GM23338 (cell line): Measurements from ENCODE around the gene PPFIBP1. TPM values are rescaled to one million over a fixed set of nuclear protein-coding genes. Genes with fewer than 3 reads are reported as not detected.

Experiments
- ATAC-seq: fragments of 200-7000 bp; cut with Tn5 transposase; 3 replicates; pipeline ENCODE4 v1.9.1; 2020
- DNase-seq: peaks from one replicate; pipeline ENCODE4 v3.0.0-alpha.2; 2015; ENCODE audit warnings: low spot score
- H2AFZ ChIP-seq: fragments of 200-600 bp; sonication (generic); 2 replicates; pipeline ENCODE4 v1.8.0; 2016; ENCODE audit warnings: antibody characterized with exemption, mild to moderate bottlenecking, moderate library complexity
- H3F3A ChIP-seq: fragments of 200-600 bp; sonication (generic); replicated peaks from 2 replicates; pipeline ENCODE4 v1.8.0; 2017; ENCODE audit warnings: antibody characterized with exemption, mixed run types, low read depth
- H3K27ac ChIP-seq: fragments of 200-600 bp; sonication (generic); 2 replicates; pipeline ENCODE4 v1.6.1; 2016; ENCODE audit warnings: low read depth
- H3K27me3 ChIP-seq: fragments of 200-600 bp; sonication (generic); 2 replicates; pipeline ENCODE4 v1.8.0; 2016; ENCODE audit warnings: mild to moderate bottlenecking, mixed run types, moderate library complexity; ENCODE audit not compliant: insufficient read depth
- H3K36me3 ChIP-seq: fragments of 200-600 bp; sonication (generic); 2 replicates; pipeline ENCODE4 v1.8.0; 2016; ENCODE audit warnings: mild to moderate bottlenecking; ENCODE audit not compliant: insufficient read depth
- H3K4me1 ChIP-seq: fragments of 200-600 bp; sonication (generic); 2 replicates; pipeline ENCODE4 v1.8.0; 2016; ENCODE audit warnings: mild to moderate bottlenecking, moderate library complexity; ENCODE audit not compliant: insufficient read depth
- H3K4me2 ChIP-seq: fragments of 200-600 bp; sonication (generic); 2 replicates; pipeline ENCODE4 v1.7.1; 2017; ENCODE audit warnings: mixed run types
- H3K4me3 ChIP-seq: fragments of 200-600 bp; sonication (generic); 2 replicates; pipeline ENCODE4 v1.6.1; 2016; ENCODE audit warnings: mixed run types
- H3K79me2 ChIP-seq: fragments of 200-600 bp; sonication (generic); replicated peaks from 2 replicates; pipeline ENCODE4 v1.8.0; 2017; ENCODE audit warnings: mild to moderate bottlenecking; ENCODE audit not compliant: insufficient read depth
- H3K9me2 ChIP-seq: fragments of 200-600 bp; sonication (generic); 2 replicates; pipeline ENCODE4 v1.8.0; 2017; ENCODE audit not compliant: insufficient read depth
- H4K20me1 ChIP-seq: fragments of 200-600 bp; sonication (generic); replicated peaks from 2 replicates; pipeline ENCODE4 v1.8.0; 2017; ENCODE audit warnings: mild to moderate bottlenecking; ENCODE audit not compliant: insufficient read depth
- H3K27ac Mint-ChIP-seq: 2 replicates; pipeline ENCODE4 v1.8.0; 2020; ENCODE audit warnings: inconsistent platforms, mild to moderate bottlenecking, moderate library complexity, mixed read lengths
- H3K27me3 Mint-ChIP-seq: 3 replicates; pipeline ENCODE4 v1.8.0; 2022; ENCODE audit warnings: low read depth, mild to moderate bottlenecking, moderate library complexity, mixed read lengths, inconsistent platforms; ENCODE audit not compliant: insufficient read depth, poor library complexity
- H3K36me3 Mint-ChIP-seq: 3 replicates; pipeline ENCODE4 v1.8.0; 2021; ENCODE audit warnings: low read depth, mild to moderate bottlenecking, inconsistent platforms, moderate library complexity, mixed read lengths
- H3K4me1 Mint-ChIP-seq: 3 replicates; pipeline ENCODE4 v1.8.0; 2020; ENCODE audit warnings: mild to moderate bottlenecking, inconsistent platforms, mixed read lengths
- H3K4me3 Mint-ChIP-seq: 3 replicates; pipeline ENCODE4 v1.8.0; 2021; ENCODE audit warnings: moderate library complexity, mild to moderate bottlenecking, inconsistent platforms, mixed read lengths
- H3K9me3 Mint-ChIP-seq: 3 replicates; pipeline ENCODE4 v1.8.0; 2020; ENCODE audit warnings: moderate library complexity, mild to moderate bottlenecking, inconsistent platforms, mixed read lengths
- CREB1 ChIP-seq: fragments of 250-450 bp; sonication (Bioruptor Pico); IDR thresholded peaks from 2 replicates; pipeline ENCODE4 v1.5.0; 2020; ENCODE audit warnings: low read depth, mild to moderate bottlenecking, moderate library complexity
- EZH2 ChIP-seq: fragments of 200-600 bp; sonication (generic); IDR thresholded peaks from one replicate; pipeline ENCODE4 v1.8.0; 2017; ENCODE audit warnings: antibody characterized with exemption, mild to moderate bottlenecking, low read depth; ENCODE audit not compliant: unreplicated experiment
- EZH2phosphoT487 ChIP-seq: fragments of 200-600 bp; sonication (generic); IDR thresholded peaks from one replicate; pipeline ENCODE4 v1.8.1; 2018; ENCODE audit warnings: antibody characterized with exemption; ENCODE audit not compliant: unreplicated experiment
- JUNB ChIP-seq: IDR thresholded peaks from one replicate; pipeline ENCODE4 v1.6.1; 2016; ENCODE audit warnings: antibody characterized with exemption; ENCODE audit not compliant: unreplicated experiment
- NANOG ChIP-seq: IDR thresholded peaks from 2 replicates; pipeline ENCODE4 v1.6.1; 2016; ENCODE audit warnings: antibody characterized with exemption, borderline replicate concordance
- POLR2AphosphoS5 ChIP-seq: IDR thresholded peaks from 2 replicates; pipeline ENCODE4 v1.6.1; 2016; ENCODE audit warnings: antibody characterized with exemption, low read depth
- STAT1 ChIP-seq: IDR thresholded peaks from one replicate; pipeline ENCODE4 v1.6.1; 2016; ENCODE audit warnings: antibody characterized with exemption; ENCODE audit not compliant: unreplicated experiment
- ZNF114 ChIP-seq: fragments of 250-450 bp; sonication (Bioruptor Pico); IDR thresholded peaks from 2 replicates; pipeline ENCODE4 v1.5.0; 2020; ENCODE audit warnings: mild to moderate bottlenecking, moderate library complexity
- ZNF331 ChIP-seq: fragments of 250-450 bp; sonication (Bioruptor Pico); IDR thresholded peaks from 2 replicates; pipeline ENCODE4 v1.5.0; 2020; ENCODE audit warnings: low read depth, mild to moderate bottlenecking, moderate library complexity
- polyA plus RNA-seq: library from polyadenylated mRNA; unstranded; fragments of >200 nt; fragmentation: Nextera tagmentation; extraction: Ambion mirVana; gene quantifications from 2 replicates; pipeline ENCODE4 v1.2.1, GENCODE V29; 2016
- total RNA-seq: library from RNA; depleted of rRNA; stranded (reverse); fragments of >200 nt; shearing (Covaris generic); gene quantifications from 2 replicates; pipeline ENCODE4 v1.2.3, GENCODE V29; 2014
- TF ChIP-seq, protein P1 (sequence below), 2 experiments: fragments of 200-600 bp in 1 of 2; sonication (generic) in 1 of 2; conservative IDR thresholded peaks; 2 replicates each; pipeline versions ENCODE4 v1.5.1 to v1.6.1; 2016 to 2017; ENCODE audit warnings: antibody characterized with exemption in 2 of 2, low read depth in 2 of 2, mild to moderate bottlenecking in 2 of 2, moderate library complexity in 1 of 2
- TF ChIP-seq, protein P2 (sequence below): IDR thresholded peaks from 2 replicates; pipeline ENCODE4 v1.6.1; 2016; ENCODE audit warnings: antibody characterized with exemption
- TF ChIP-seq, protein P3 (sequence below): fragments of 250-450 bp; sonication (Bioruptor Pico); IDR thresholded peaks from 2 replicates; pipeline ENCODE4 v1.5.0; 2020; ENCODE audit warnings: mild to moderate bottlenecking, moderate library complexity
- TF ChIP-seq, protein P4 (sequence below): IDR thresholded peaks from one replicate; pipeline ENCODE4 v1.6.1; 2018; ENCODE audit warnings: antibody characterized with exemption; ENCODE audit not compliant: unreplicated experiment

PPFIBP1 gene
- total and polyA plus RNA-seq, 2 experiments from 2014 or later, result 33.2 to 41.9 TPM

DNA sequence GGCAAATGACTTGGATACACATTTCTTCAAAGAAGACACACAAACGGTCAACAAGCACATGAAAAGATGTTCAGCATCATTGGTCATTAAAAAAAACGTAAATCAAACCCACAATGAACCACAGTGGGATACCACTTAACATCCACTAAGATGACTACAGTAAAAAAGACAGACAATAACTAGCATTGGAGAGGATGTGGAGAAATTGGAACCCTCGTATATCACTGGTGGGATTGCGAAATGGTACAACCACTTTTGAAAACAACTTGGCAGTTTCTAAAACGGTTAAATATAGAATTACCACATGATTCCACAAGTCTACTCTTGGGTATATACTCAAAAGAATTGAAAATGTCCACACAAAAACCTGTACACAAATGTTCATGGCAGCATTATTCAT, 25.2 kb upstream of the PPFIBP1 start:
- Histone ChIP-seq H3K36me3 (no peaks in the 10 kb centered on the region), H3F3A (no peaks in the 10 kb centered on the region), H3K4me2 (no peak overlapping the region), H3K9me2 (no peaks in the 10 kb centered on the region), H3K4me1 (no peaks in the 10 kb centered on the region), H3K79me2 (no peaks in the 10 kb centered on the region), H3K27me3 (no peaks in the 10 kb centered on the region), H3K4me3 (no peak overlapping the region), H2AFZ (no peak overlapping the region), H3K27ac (no peak overlapping the region), H4K20me1 (no peaks in the 10 kb centered on the region)
- H3K36me3 Mint-ChIP-seq, result no peaks in the 10 kb centered on the region
- ATAC-seq (no peak), DNase-seq (no peak)
- no peaks in the 10 kb centered on the region for H3K9me3 Mint-ChIP-seq
- H3K27me3 Mint-ChIP-seq, result no peaks in the 10 kb centered on the region
- no peak overlapping the region for H3K27ac Mint-ChIP-seq
- TF ChIP-seq EZH2 (no peak), JUNB (no peak), POLR2AphosphoS5 (no peak), EZH2phosphoT487 (no peak), ZNF331 (no peak), CREB1 (CRISPR knock-in tag) (no peak), ZNF114 (CRISPR knock-in tag) (no peak), NANOG (no peak), STAT1 (no peak)
- TF ChIP-seq, protein P1, sequence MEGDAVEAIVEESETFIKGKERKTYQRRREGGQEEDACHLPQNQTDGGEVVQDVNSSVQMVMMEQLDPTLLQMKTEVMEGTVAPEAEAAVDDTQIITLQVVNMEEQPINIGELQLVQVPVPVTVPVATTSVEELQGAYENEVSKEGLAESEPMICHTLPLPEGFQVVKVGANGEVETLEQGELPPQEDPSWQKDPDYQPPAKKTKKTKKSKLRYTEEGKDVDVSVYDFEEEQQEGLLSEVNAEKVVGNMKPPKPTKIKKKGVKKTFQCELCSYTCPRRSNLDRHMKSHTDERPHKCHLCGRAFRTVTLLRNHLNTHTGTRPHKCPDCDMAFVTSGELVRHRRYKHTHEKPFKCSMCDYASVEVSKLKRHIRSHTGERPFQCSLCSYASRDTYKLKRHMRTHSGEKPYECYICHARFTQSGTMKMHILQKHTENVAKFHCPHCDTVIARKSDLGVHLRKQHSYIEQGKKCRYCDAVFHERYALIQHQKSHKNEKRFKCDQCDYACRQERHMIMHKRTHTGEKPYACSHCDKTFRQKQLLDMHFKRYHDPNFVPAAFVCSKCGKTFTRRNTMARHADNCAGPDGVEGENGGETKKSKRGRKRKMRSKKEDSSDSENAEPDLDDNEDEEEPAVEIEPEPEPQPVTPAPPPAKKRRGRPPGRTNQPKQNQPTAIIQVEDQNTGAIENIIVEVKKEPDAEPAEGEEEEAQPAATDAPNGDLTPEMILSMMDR (conservative IDR thresholded peaks at IDR 0.05; ENCODE audit: low read depth in 2 of 2), result no peak
- TF ChIP-seq, protein P2, sequence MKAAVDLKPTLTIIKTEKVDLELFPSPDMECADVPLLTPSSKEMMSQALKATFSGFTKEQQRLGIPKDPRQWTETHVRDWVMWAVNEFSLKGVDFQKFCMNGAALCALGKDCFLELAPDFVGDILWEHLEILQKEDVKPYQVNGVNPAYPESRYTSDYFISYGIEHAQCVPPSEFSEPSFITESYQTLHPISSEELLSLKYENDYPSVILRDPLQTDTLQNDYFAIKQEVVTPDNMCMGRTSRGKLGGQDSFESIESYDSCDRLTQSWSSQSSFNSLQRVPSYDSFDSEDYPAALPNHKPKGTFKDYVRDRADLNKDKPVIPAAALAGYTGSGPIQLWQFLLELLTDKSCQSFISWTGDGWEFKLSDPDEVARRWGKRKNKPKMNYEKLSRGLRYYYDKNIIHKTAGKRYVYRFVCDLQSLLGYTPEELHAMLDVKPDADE, result no peak
- TF ChIP-seq, protein P3, sequence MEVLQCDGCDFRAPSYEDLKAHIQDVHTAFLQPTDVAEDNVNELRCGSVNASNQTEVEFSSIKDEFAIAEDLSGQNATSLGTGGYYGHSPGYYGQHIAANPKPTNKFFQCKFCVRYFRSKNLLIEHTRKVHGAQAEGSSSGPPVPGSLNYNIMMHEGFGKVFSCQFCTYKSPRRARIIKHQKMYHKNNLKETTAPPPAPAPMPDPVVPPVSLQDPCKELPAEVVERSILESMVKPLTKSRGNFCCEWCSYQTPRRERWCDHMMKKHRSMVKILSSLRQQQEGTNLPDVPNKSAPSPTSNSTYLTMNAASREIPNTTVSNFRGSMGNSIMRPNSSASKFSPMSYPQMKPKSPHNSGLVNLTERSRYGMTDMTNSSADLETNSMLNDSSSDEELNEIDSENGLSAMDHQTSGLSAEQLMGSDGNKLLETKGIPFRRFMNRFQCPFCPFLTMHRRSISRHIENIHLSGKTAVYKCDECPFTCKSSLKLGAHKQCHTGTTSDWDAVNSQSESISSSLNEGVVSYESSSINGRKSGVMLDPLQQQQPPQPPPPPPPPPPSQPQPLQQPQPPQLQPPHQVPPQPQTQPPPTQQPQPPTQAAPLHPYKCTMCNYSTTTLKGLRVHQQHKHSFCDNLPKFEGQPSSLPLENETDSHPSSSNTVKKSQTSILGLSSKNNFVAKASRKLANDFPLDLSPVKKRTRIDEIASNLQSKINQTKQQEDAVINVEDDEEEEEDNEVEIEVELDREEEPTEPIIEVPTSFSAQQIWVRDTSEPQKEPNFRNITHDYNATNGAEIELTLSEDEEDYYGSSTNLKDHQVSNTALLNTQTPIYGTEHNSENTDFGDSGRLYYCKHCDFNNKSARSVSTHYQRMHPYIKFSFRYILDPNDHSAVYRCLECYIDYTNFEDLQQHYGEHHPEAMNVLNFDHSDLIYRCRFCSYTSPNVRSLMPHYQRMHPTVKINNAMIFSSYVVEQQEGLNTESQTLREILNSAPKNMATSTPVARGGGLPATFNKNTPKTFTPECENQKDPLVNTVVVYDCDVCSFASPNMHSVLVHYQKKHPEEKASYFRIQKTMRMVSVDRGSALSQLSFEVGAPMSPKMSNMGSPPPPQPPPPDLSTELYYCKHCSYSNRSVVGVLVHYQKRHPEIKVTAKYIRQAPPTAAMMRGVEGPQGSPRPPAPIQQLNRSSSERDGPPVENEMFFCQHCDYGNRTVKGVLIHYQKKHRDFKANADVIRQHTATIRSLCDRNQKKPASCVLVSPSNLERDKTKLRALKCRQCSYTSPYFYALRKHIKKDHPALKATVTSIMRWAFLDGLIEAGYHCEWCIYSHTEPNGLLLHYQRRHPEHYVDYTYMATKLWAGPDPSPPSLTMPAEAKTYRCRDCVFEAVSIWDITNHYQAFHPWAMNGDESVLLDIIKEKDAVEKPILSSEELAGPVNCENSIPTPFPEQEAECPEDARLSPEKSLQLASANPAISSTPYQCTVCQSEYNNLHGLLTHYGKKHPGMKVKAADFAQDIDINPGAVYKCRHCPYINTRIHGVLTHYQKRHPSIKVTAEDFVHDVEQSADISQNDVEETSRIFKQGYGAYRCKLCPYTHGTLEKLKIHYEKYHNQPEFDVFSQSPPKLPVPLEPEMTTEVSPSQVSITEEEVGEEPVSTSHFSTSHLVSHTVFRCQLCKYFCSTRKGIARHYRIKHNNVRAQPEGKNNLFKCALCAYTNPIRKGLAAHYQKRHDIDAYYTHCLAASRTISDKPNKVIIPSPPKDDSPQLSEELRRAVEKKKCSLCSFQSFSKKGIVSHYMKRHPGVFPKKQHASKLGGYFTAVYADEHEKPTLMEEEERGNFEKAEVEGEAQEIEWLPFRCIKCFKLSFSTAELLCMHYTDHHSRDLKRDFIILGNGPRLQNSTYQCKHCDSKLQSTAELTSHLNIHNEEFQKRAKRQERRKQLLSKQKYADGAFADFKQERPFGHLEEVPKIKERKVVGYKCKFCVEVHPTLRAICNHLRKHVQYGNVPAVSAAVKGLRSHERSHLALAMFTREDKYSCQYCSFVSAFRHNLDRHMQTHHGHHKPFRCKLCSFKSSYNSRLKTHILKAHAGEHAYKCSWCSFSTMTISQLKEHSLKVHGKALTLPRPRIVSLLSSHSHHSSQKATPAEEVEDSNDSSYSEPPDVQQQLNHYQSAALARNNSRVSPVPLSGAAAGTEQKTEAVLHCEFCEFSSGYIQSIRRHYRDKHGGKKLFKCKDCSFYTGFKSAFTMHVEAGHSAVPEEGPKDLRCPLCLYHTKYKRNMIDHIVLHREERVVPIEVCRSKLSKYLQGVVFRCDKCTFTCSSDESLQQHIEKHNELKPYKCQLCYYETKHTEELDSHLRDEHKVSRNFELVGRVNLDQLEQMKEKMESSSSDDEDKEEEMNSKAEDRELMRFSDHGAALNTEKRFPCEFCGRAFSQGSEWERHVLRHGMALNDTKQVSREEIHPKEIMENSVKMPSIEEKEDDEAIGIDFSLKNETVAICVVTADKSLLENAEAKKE, result no peak
- TF ChIP-seq, protein P4, sequence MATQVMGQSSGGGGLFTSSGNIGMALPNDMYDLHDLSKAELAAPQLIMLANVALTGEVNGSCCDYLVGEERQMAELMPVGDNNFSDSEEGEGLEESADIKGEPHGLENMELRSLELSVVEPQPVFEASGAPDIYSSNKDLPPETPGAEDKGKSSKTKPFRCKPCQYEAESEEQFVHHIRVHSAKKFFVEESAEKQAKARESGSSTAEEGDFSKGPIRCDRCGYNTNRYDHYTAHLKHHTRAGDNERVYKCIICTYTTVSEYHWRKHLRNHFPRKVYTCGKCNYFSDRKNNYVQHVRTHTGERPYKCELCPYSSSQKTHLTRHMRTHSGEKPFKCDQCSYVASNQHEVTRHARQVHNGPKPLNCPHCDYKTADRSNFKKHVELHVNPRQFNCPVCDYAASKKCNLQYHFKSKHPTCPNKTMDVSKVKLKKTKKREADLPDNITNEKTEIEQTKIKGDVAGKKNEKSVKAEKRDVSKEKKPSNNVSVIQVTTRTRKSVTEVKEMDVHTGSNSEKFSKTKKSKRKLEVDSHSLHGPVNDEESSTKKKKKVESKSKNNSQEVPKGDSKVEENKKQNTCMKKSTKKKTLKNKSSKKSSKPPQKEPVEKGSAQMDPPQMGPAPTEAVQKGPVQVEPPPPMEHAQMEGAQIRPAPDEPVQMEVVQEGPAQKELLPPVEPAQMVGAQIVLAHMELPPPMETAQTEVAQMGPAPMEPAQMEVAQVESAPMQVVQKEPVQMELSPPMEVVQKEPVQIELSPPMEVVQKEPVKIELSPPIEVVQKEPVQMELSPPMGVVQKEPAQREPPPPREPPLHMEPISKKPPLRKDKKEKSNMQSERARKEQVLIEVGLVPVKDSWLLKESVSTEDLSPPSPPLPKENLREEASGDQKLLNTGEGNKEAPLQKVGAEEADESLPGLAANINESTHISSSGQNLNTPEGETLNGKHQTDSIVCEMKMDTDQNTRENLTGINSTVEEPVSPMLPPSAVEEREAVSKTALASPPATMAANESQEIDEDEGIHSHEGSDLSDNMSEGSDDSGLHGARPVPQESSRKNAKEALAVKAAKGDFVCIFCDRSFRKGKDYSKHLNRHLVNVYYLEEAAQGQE, result no peak
- H3K4me1 Mint-ChIP-seq, result no peaks in the 10 kb centered on the region
- no peak overlapping the region for H3K4me3 Mint-ChIP-seq
